ENCODE measurements around the gene NDUFA7. TPM values are rescaled to one million over a fixed set of nuclear protein-coding genes. Genes with fewer than 3 reads are reported as not detected.

NDUFA7 gene
- total and polyA plus RNA-seq, 2 of the 13 experiments (the other 11 are each of a cell fraction or from before 2014, with no cell fraction given): 64.5 to 71.5 TPM

DNA sequence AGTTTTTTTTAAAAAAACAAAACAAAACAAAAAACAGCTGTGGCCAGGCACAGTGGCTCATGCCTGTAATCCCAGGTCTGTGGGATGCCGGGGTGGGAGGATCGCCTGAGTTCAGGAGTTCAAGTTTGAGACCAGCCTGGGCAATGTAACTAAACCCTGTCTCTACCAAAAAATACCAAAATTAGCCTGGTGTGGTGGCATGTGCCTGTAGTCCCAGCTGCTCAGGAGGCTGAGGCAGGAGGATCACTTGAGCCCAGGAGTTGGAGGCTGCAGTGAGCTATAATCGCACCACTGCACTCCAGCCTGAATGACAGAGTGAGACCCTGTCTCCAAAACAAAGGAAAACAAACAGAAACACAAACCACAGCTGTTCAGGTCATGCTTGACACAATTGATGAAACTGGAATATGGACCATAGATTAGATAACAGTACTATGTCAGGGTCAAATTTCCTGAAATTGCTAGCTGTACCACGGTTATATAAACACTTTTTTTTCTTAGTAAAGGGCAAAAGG, 35.9 kb upstream of the NDUFA7 start (continued):
- TF ChIP-seq, protein P1, sequence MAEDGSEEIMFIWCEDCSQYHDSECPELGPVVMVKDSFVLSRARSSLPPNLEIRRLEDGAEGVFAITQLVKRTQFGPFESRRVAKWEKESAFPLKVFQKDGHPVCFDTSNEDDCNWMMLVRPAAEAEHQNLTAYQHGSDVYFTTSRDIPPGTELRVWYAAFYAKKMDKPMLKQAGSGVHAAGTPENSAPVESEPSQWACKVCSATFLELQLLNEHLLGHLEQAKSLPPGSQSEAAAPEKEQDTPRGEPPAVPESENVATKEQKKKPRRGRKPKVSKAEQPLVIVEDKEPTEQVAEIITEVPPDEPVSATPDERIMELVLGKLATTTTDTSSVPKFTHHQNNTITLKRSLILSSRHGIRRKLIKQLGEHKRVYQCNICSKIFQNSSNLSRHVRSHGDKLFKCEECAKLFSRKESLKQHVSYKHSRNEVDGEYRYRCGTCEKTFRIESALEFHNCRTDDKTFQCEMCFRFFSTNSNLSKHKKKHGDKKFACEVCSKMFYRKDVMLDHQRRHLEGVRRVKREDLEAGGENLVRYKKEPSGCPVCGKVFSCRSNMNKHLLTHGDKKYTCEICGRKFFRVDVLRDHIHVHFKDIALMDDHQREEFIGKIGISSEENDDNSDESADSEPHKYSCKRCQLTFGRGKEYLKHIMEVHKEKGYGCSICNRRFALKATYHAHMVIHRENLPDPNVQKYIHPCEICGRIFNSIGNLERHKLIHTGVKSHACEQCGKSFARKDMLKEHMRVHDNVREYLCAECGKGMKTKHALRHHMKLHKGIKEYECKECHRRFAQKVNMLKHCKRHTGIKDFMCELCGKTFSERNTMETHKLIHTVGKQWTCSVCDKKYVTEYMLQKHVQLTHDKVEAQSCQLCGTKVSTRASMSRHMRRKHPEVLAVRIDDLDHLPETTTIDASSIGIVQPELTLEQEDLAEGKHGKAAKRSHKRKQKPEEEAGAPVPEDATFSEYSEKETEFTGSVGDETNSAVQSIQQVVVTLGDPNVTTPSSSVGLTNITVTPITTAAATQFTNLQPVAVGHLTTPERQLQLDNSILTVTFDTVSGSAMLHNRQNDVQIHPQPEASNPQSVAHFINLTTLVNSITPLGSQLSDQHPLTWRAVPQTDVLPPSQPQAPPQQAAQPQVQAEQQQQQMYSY (CRISPR knock-in tag; IDR thresholded peaks at IDR 0.05): no peak
- TF ChIP-seq FOXO1 (CRISPR knock-in tag; IDR thresholded peaks at IDR 0.05) (peak; percentile 95), ZNF138 (CRISPR knock-in tag; IDR thresholded peaks at IDR 0.05; ENCODE audit: low read depth) (no peak), TBX2 (CRISPR knock-in tag; IDR thresholded peaks at IDR 0.05; ENCODE audit: borderline replicate concordance) (peak; percentile 96), MYC (CRISPR knock-in tag; IDR thresholded peaks at IDR 0.05; ENCODE audit: borderline replicate concordance) (no peak; the same call in 1 of the 2 replicates), BCL6 (CRISPR knock-in tag; IDR thresholded peaks at IDR 0.05) (peak; percentile 92), ZNF841 (CRISPR knock-in tag; IDR thresholded peaks at IDR 0.05; ENCODE audit: borderline replicate concordance) (no peak), CHCHD3 (CRISPR knock-in tag; IDR thresholded peaks at IDR 0.05) (no peak), SOX6 (IDR thresholded peaks at IDR 0.05) (no peak), SOX6 (CRISPR knock-in tag; IDR thresholded peaks at IDR 0.05) (peak; percentile 100), ZNF124 (CRISPR knock-in tag; IDR thresholded peaks at IDR 0.05) (peak; percentile 67; the same call in 1 of the 2 replicates)
- TF ChIP-seq, protein P2, sequence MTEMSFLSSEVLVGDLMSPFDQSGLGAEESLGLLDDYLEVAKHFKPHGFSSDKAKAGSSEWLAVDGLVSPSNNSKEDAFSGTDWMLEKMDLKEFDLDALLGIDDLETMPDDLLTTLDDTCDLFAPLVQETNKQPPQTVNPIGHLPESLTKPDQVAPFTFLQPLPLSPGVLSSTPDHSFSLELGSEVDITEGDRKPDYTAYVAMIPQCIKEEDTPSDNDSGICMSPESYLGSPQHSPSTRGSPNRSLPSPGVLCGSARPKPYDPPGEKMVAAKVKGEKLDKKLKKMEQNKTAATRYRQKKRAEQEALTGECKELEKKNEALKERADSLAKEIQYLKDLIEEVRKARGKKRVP (CRISPR knock-in tag; IDR thresholded peaks at IDR 0.05): peak in 1 of 2 experiments; percentile 84; a peak in 2 of 4 replicates
- TF ChIP-seq, protein P3, sequence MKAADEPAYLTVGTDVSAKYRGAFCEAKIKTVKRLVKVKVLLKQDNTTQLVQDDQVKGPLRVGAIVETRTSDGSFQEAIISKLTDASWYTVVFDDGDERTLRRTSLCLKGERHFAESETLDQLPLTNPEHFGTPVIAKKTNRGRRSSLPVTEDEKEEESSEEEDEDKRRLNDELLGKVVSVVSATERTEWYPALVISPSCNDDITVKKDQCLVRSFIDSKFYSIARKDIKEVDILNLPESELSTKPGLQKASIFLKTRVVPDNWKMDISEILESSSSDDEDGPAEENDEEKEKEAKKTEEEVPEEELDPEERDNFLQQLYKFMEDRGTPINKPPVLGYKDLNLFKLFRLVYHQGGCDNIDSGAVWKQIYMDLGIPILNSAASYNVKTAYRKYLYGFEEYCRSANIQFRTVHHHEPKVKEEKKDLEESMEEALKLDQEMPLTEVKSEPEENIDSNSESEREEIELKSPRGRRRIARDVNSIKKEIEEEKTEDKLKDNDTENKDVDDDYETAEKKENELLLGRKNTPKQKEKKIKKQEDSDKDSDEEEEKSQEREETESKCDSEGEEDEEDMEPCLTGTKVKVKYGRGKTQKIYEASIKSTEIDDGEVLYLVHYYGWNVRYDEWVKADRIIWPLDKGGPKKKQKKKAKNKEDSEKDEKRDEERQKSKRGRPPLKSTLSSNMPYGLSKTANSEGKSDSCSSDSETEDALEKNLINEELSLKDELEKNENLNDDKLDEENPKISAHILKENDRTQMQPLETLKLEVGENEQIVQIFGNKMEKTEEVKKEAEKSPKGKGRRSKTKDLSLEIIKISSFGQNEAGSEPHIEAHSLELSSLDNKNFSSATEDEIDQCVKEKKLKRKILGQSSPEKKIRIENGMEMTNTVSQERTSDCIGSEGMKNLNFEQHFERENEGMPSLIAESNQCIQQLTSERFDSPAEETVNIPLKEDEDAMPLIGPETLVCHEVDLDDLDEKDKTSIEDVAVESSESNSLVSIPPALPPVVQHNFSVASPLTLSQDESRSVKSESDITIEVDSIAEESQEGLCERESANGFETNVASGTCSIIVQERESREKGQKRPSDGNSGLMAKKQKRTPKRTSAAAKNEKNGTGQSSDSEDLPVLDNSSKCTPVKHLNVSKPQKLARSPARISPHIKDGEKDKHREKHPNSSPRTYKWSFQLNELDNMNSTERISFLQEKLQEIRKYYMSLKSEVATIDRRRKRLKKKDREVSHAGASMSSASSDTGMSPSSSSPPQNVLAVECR (CRISPR knock-in tag; IDR thresholded peaks at IDR 0.05; ENCODE audit: borderline replicate concordance): peak; percentile 66; the same call in 1 of the 2 replicates
- TF ChIP-seq, protein P4, sequence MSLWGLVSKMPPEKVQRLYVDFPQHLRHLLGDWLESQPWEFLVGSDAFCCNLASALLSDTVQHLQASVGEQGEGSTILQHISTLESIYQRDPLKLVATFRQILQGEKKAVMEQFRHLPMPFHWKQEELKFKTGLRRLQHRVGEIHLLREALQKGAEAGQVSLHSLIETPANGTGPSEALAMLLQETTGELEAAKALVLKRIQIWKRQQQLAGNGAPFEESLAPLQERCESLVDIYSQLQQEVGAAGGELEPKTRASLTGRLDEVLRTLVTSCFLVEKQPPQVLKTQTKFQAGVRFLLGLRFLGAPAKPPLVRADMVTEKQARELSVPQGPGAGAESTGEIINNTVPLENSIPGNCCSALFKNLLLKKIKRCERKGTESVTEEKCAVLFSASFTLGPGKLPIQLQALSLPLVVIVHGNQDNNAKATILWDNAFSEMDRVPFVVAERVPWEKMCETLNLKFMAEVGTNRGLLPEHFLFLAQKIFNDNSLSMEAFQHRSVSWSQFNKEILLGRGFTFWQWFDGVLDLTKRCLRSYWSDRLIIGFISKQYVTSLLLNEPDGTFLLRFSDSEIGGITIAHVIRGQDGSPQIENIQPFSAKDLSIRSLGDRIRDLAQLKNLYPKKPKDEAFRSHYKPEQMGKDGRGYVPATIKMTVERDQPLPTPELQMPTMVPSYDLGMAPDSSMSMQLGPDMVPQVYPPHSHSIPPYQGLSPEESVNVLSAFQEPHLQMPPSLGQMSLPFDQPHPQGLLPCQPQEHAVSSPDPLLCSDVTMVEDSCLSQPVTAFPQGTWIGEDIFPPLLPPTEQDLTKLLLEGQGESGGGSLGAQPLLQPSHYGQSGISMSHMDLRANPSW (CRISPR knock-in tag; IDR thresholded peaks at IDR 0.05; ENCODE audit: borderline replicate concordance): peak; percentile 66; the same call in 1 of the 2 replicates
- TF ChIP-seq, protein P5, sequence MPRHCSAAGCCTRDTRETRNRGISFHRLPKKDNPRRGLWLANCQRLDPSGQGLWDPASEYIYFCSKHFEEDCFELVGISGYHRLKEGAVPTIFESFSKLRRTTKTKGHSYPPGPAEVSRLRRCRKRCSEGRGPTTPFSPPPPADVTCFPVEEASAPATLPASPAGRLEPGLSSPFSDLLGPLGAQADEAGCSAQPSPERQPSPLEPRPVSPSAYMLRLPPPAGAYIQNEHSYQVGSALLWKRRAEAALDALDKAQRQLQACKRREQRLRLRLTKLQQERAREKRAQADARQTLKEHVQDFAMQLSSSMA (CRISPR knock-in tag; IDR thresholded peaks at IDR 0.05): no peak
- TF ChIP-seq, protein P6, sequence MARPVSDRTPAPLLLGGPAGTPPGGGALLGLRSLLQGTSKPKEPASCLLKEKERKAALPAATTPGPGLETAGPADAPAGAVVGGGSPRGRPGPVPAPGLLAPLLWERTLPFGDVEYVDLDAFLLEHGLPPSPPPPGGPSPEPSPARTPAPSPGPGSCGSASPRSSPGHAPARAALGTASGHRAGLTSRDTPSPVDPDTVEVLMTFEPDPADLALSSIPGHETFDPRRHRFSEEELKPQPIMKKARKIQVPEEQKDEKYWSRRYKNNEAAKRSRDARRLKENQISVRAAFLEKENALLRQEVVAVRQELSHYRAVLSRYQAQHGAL (CRISPR knock-in tag; IDR thresholded peaks at IDR 0.05; ENCODE audit: not compliant biosample characterization): no peak

Data from HepG2 (cell line).